Testis (tissue), 3 donors: ENCODE results near the gene MLH3. TPM values are rescaled to one million over a fixed set of nuclear protein-coding genes. Genes with fewer than 3 reads are reported as not detected.

Experiments
- DNase-seq: peaks from one replicate; pipeline ENCODE4 v3.0.0-alpha.2; 2019
- H3K27ac ChIP-seq, 2 donors: fragments of 200-600 bp; sonication (generic); one replicate each; pipeline ENCODE4 v1.5.1; 2019
- H3K27me3 ChIP-seq: fragments of 200-600 bp; sonication (generic); one replicate; pipeline ENCODE4 v1.5.1; 2019
- H3K36me3 ChIP-seq: fragments of 200-600 bp; sonication (generic); one replicate; pipeline ENCODE4 v1.5.1; 2017; ENCODE audit warnings: low read depth; ENCODE audit errors: missing control alignments
- H3K4me1 ChIP-seq: fragments of 200-600 bp; sonication (generic); one replicate; pipeline ENCODE4 v1.5.1; 2019
- H3K4me3 ChIP-seq, 2 donors: fragments of 200-600 bp; sonication (generic); one replicate each; pipeline ENCODE4 v1.5.1; 2017 to 2019
- H3K9me3 ChIP-seq: fragments of 200-600 bp; sonication (generic); one replicate; pipeline ENCODE4 v1.5.1; 2017
- POLR2A ChIP-seq: fragments of 450-650 bp; IDR thresholded peaks from one replicate; pipeline ENCODE4 v1.6.1; 2017; ENCODE audit warnings: antibody characterized with exemption, mild to moderate bottlenecking, moderate library complexity
- WGBS, 2 donors: methylation state at CpG; one replicate each; pipeline ENCODE4 v1.1.5; 2018; 5-methylcytosine and 5-hydroxymethylcytosine counted together
- intact Hi-C: fragments of 100-400 bp; cut with DNase I; formaldehyde crosslinking; loops from one replicate; pipeline ENCODE4 v1.15.1; 2023; ENCODE audit warnings: low total_unique reads
- polyA plus RNA-seq: library from polyadenylated mRNA; stranded (reverse); fragments of 350-450 nt; fragmentation: Illumina TruSeq; extraction: RNeasy Lipid Tissue Mini Kit (QIAGEN cat#74804); gene quantifications from one replicate; pipeline ENCODE4 v1.2.3, GENCODE V29; 2014; ENCODE audit warnings: low read depth, low replicate concordance; ENCODE audit not compliant: insufficient read depth
- total RNA-seq, 2 donors: library from RNA; depleted of rRNA; stranded (reverse); fragments of >200 nt; gene quantifications; one replicate each; pipeline ENCODE4 v1.2.3, GENCODE V29; 2016
- TF ChIP-seq, protein P1 (sequence below), 3 experiments: fragments of 450-650 bp in 2 of 3; fragments of 200-600 bp in 1 of 3; sonication (generic) in 1 of 3; IDR thresholded peaks; one replicate each; pipeline ENCODE4 v1.5.1; 2016 to 2019; ENCODE audit warnings: antibody characterized with exemption in 3 of 3, mild to moderate bottlenecking in 2 of 3, moderate library complexity in 1 of 3

Gene MLH3
- total and polyA plus RNA-seq, 3 donors from 2014 or later, result 21.5 to 36.2 (median 31.8) TPM

DNA sequence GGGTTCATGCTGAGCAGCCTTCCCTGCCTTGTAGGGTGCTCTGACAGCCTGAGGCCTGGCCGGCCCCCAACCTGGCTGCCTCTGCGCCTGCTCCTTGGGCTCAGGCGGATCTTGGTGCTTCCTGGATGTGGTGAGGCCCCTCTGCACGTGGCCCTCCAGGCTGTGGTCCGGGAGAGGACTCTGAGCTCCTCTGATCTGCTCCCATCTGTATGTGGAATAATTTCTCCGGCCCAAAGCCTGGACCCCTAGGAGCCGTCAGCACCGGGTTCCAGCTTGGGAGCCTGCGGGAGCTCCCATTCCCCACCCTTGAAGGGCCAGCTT, 69.8 kb downstream of the MLH3 start:
- no peak for TF ChIP-seq POLR2A
- TF ChIP-seq, protein P1, sequence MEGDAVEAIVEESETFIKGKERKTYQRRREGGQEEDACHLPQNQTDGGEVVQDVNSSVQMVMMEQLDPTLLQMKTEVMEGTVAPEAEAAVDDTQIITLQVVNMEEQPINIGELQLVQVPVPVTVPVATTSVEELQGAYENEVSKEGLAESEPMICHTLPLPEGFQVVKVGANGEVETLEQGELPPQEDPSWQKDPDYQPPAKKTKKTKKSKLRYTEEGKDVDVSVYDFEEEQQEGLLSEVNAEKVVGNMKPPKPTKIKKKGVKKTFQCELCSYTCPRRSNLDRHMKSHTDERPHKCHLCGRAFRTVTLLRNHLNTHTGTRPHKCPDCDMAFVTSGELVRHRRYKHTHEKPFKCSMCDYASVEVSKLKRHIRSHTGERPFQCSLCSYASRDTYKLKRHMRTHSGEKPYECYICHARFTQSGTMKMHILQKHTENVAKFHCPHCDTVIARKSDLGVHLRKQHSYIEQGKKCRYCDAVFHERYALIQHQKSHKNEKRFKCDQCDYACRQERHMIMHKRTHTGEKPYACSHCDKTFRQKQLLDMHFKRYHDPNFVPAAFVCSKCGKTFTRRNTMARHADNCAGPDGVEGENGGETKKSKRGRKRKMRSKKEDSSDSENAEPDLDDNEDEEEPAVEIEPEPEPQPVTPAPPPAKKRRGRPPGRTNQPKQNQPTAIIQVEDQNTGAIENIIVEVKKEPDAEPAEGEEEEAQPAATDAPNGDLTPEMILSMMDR (IDR thresholded peaks at IDR 0.05), result no peak
- DNase-seq, result peak; percentile 10
- H3K27me3 ChIP-seq, result no peaks in the 10 kb centered on the region
- no peaks in the 10 kb centered on the region for H3K36me3 ChIP-seq
- no peaks in the 10 kb centered on the region for H3K4me1 ChIP-seq
- H3K4me3 ChIP-seq, result no peak overlapping the region
- intact Hi-C loops, result no loop called here
- no peaks in the 10 kb centered on the region for H3K9me3 ChIP-seq
- H3K27ac ChIP-seq, result no peak overlapping the region
- 83 to 96% methylated on average over 4 to 9 of the region's 9 CpGs for WGBS, 2 donors

DNA sequence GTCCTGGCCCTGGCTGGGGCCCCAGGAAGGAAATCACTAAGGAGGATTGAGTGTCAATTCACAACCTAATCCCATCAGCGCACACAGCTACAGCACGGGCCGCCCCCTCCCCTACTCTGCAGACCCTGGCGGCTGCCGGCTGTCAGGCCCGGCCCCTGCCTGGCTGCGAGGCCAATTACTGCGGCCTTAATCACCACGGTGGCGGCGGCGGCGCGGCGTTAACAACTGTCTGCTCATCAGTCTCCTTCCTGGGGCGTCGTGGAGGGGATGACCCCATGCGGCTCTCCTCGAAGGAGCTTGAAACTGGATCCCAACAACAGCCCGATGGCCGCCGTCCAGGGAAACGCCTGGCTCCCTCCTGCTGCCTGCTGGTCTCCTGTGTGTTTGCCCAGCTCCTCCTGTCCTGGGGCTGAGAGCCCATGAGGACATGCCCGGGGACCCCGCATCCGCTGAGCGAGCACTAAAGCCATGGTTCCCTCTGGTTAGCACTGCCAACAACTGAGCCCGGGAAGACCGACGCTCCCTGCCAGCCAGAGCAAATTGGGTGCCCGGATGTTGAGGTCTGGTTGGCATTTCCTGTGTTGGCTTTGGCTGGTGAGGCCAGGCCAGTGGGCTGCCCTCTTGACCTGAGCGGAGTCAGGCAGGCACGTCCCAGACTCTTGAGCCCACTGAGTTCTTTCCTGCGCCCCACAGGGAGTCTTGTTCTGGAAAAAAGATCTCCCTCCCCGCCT, 70.4 kb downstream of the MLH3 start:
- DNase-seq, result no peak
- WGBS, 2 donors, result 81 to 90% methylated on average over 2 to 35 of the region's 35 CpGs
- no peak for TF ChIP-seq POLR2A
- TF ChIP-seq, protein P1 (IDR thresholded peaks at IDR 0.05), result no peak

DNA sequence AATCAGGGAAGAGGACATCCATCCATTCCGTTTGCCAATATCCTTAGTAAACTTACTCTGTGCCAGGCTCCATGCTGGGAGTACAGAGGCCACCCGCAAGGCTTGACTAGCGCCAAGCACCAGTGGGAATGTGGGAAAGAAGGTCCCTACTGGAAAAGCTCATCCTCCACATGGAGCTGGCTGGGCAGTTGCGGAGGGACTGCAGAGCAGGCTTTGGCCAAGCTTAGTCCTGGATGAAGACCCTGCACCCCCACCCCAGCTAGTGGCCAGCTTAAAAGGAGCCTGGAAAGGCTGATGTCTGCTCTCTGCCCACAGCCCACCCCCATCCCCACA, 70.9 kb downstream of the MLH3 start:
- H3K4me1 ChIP-seq, result no peaks in the 10 kb centered on the region
- no peaks in the 10 kb centered on the region for H3K36me3 ChIP-seq
- H3K9me3 ChIP-seq, result no peaks in the 10 kb centered on the region
- no peak overlapping the region for H3K4me3 ChIP-seq
- no peak for DNase-seq
- 79 to 85% methylated on average over 4 of the region's 4 CpGs for WGBS, 2 donors
- TF ChIP-seq, protein P1 (IDR thresholded peaks at IDR 0.05), result no peak
- no peak for TF ChIP-seq POLR2A
- intact Hi-C loops, result no loop called here
- H3K27me3 ChIP-seq, result no peaks in the 10 kb centered on the region
- no peak overlapping the region for H3K27ac ChIP-seq

More for the DNA sequence above, 70.4 kb downstream of the MLH3 start:
- Histone ChIP-seq H3K4me1 (no peaks in the 10 kb centered on the region), H3K27me3 (no peaks in the 10 kb centered on the region), H3K9me3 (no peaks in the 10 kb centered on the region), H3K36me3 (no peaks in the 10 kb centered on the region), H3K4me3 (no peak overlapping the region), H3K27ac (no peak overlapping the region)
- intact Hi-C loops, result no loop called here

DNA sequence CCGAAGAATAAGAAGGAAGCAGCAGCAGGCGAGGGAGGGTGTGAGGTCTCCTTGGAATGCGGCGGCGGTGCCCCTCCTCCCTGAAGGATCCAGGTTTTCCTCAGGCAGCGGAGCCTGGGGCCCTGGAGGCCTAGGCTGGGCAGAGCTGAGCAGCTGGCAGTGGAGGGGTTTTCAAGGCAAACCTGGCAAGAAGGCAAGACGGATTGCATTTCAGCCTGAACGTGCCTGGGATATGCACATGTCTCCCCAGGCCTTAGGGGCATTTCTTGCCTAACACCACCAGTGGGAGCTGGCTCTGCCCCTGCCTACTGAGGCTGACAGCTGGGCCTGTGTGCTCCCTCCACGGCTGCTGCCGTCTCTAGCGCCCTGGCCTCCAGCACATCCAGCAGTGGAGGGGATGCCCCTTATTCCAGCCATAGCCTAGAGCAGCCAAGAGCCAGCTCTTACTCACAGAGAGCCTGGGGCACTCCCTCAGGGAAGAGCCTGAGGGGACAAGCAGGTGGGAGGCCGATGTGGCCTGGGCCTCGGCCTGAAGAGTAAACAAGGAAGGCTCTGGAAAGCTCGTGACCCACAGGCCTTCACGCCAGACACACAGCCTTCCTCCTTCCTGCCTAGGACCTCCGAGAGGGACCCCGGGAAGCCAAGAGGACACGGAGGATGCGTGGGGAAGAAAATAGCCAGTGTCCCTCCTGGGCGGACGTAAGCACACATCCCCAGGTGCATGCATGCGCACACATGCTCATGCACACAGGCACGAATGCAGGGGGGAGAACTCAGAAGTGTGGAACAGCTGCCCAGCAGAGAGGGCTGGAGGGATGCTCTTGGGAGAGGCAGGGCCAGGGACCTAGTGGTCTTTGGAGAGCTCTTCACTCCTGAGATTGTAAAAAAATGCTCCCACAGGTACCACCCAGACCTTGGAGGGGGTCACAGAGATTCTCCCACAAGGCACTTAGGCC, 71.5 kb downstream of the MLH3 start:
- Histone ChIP-seq H3K36me3 (no peaks in the 10 kb centered on the region), H3K4me3 (no peak overlapping the region), H3K9me3 (no peaks in the 10 kb centered on the region), H3K27ac (no peak overlapping the region), H3K4me1 (no peaks in the 10 kb centered on the region), H3K27me3 (no peaks in the 10 kb centered on the region)
- intact Hi-C loops, result no loop called here
- DNase-seq, result no peak
- 68 to 83% methylated on average over 22 to 23 of the region's 23 CpGs for WGBS, 2 donors
- no peak for TF ChIP-seq POLR2A
- TF ChIP-seq, protein P1 (IDR thresholded peaks at IDR 0.05), result no peak
